ENCODE results near the gene TTC24. TPM values are rescaled to one million over a fixed set of nuclear protein-coding genes. Genes with fewer than 3 reads are reported as not detected.

TTC24 gene
- total RNA-seq, 4 donors from 2014 or later, result 0.27 to 0.67 TPM; not detected in 2

DNA sequence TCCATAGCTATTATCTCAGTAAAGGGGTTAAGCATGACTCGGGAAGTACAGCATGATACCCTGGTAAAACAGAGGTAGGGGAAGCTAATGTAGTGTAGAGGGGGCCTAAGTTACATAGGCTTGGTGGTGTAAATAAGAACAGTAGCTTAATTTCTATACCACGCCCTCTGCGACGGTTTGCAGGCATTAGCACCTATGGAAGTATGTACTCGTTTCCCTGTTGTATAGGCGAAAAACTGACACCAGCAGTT, 11.6 kb downstream of the TTC24 start:
- Histone ChIP-seq H3K4me1 (peaks cover 11 to 12% of the 10 kb centered on the region in 2 donors), H3K4me3 (replicated peaks in 1 of 3) (peak overlapping the region in 2 of 3 donors; percentile 37 to 68), H3K27ac (peak overlapping the region; percentile 64 to 83 (median 72)), H3K36me3 (peaks cover 3 to 21% of the 10 kb centered on the region in 2 donors), H3K27me3 (no peaks in the 10 kb centered on the region), H3K9me3 (no peaks in the 10 kb centered on the region)
- no peak for TF ChIP-seq POLR2A (IDR thresholded peaks at IDR 0.05)
- TF ChIP-seq, protein P1, sequence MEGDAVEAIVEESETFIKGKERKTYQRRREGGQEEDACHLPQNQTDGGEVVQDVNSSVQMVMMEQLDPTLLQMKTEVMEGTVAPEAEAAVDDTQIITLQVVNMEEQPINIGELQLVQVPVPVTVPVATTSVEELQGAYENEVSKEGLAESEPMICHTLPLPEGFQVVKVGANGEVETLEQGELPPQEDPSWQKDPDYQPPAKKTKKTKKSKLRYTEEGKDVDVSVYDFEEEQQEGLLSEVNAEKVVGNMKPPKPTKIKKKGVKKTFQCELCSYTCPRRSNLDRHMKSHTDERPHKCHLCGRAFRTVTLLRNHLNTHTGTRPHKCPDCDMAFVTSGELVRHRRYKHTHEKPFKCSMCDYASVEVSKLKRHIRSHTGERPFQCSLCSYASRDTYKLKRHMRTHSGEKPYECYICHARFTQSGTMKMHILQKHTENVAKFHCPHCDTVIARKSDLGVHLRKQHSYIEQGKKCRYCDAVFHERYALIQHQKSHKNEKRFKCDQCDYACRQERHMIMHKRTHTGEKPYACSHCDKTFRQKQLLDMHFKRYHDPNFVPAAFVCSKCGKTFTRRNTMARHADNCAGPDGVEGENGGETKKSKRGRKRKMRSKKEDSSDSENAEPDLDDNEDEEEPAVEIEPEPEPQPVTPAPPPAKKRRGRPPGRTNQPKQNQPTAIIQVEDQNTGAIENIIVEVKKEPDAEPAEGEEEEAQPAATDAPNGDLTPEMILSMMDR (IDR thresholded peaks at IDR 0.05), result no peak
- intact Hi-C loops (cut with DNase I), result loop anchor here (5.0 kb wide), 1 partner anchor 84 kb away; no protein-coding TSS in a partner anchor
- 23 to 28% methylated on average over 6 of the region's 6 CpGs for WGBS, 2 donors
- no peak for DNase-seq

DNA sequence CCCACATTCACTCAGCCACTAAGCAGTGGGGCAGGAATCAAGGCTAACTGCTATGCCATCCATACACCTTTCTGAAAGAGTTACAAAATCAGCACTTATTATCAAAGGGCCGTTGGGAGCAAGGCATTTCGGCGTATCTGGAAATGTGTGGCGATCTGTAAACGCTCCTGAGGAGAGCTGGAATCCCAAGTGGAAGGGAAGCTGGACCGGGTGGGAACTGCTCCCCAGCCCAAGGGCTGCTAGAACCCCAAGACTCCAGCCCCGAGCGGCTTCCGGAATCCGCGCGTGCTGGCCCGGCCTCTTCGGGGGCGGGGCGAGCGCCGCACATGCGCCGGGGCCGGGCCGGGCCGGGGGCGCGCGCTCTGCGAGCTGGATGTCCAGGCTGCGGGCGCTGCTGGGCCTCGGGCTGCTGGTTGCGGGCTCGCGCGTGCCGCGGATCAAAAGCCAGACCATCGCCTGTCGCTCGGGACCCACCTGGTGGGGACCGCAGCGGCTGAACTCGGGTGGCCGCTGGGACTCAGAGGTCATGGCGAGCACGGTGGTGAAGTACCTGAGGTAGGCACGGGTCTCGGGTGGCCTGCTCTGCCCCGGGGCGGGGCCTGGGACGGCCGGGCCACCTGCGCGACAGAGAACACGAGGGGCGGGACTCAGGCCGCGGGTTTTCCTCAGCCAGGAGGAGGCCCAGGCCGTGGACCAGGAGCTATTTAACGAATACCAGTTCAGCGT, 12.1 kb downstream of the TTC24 start, which contains the start of gene NAXE:
TSS of gene NAXE (plus strand) at position 345 of the 726 bp plus-strand sequence. CDS start at position 374, 29 bp downstream.
- no peaks in the 10 kb centered on the region for H3K9me3 ChIP-seq
- intact Hi-C loops (cut with DNase I), result loop anchor here (5.0 kb wide), 1 partner anchor 84 kb away; no protein-coding TSS in a partner anchor
- peak within 1 kb of the TSS; percentile 64 to 83 (median 72) for H3K27ac ChIP-seq
- H3K36me3 ChIP-seq, result peaks cover 3 to 23% of the 10 kb centered on the region in 2 donors
- WGBS, 2 donors, result 2 to 3% methylated on average over 6 to 26 of the region's 60 CpGs
- peak; percentile 78 to 83 for DNase-seq
- H3K4me3 ChIP-seq (replicated peaks in 1 of 3), result peak within 1 kb of the TSS; percentile 30 to 68 (median 44)
- peak in 1 of 2 donors; percentile 84 for TF ChIP-seq POLR2A (IDR thresholded peaks at IDR 0.05)
- TF ChIP-seq, protein P1 (IDR thresholded peaks at IDR 0.05), result no peak
- H3K27me3 ChIP-seq, result no peaks in the 10 kb centered on the region
- peaks cover 11 to 12% of the 10 kb centered on the region in 2 donors for H3K4me1 ChIP-seq

DNA sequence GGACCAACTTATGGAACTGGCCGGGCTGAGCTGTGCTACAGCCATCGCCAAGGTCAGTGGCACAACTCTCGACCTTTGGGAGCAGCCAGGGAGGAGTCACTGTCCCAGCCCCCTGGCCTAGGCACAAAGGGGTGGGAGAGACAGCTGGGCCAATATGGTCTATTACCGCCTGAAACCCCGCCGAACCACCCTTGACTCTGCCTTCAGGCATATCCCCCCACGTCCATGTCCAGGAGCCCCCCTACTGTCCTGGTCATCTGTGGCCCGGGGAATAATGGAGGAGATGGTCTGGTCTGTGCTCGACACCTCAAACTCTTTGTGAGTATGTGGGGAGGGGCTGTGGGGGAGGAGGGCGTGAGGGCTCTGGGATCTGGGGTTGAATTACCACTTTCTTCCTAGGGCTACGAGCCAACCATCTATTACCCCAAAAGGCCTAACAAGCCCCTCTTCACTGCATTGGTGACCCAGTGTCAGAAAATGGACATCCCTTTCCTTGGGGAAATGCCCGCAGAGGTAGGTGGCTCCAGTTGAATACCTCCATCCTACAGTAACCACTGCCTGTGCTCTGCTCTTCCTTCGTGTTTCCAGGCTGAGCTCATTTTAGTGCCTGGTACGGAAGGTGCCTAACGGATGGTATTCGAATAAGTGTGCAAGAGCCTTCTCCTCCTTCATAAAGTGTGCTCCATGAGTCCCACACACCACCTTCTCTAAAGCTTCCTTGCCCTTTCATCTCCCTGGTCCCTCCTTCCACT, 12.8 kb downstream of the TTC24 start:
- intact Hi-C loops (cut with DNase I), result loop anchor here (5.0 kb wide), 1 partner anchor 85 kb away; no protein-coding TSS in a partner anchor
- TF ChIP-seq, protein P1 (IDR thresholded peaks at IDR 0.05), result no peak
- TF ChIP-seq POLR2A (IDR thresholded peaks at IDR 0.05), result no peak
- H3K9me3 ChIP-seq, result no peaks in the 10 kb centered on the region

DNA sequence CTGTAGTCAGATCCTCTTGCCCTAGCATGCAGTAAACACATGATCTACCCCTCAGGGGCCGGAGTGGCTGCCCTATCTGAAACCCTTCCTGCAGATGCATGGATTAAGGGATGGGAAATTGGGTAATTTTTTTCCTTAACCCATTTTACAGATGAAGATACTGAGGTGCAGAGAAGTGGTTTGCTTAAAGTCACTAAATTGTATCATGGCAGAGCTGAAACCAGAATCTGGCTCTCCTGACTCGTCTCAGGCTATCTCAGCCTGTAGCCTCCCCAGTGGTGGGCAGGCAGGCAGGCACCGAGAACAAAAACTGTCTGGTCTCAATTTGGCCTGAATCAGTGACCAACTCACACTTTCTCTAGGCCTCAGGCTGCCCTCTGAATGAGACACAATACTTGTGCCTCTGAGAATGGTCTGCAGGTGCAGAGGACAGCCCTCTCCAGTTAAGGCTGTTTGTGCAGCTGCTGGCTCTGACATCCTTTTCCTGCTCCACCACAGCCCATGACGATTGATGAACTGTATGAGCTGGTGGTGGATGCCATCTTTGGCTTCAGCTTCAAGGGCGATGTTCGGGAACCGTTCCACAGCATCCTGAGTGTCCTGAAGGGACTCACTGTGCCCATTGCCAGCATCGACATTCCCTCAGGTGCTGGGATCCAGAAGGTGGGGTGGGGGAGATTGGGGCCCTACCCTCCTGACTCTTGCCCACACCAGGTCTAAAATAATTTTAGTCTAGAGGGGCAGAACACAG, 13.6 kb downstream of the TTC24 start:
- H3K36me3 ChIP-seq, result peaks cover 8 to 23% of the 10 kb centered on the region in 2 donors
- H3K4me3 ChIP-seq (replicated peaks in 1 of 3), result no peak overlapping the region
- 79 to 88% methylated on average over 8 of the region's 8 CpGs for WGBS, 2 donors
- no peak for TF ChIP-seq POLR2A (IDR thresholded peaks at IDR 0.05)
- TF ChIP-seq, protein P1 (IDR thresholded peaks at IDR 0.05), result no peak
- no peak for DNase-seq
- no peaks in the 10 kb centered on the region for H3K27me3 ChIP-seq
- H3K27ac ChIP-seq, result no peak overlapping the region
- peaks cover 11 to 12% of the 10 kb centered on the region in 2 donors for H3K4me1 ChIP-seq
- no peaks in the 10 kb centered on the region for H3K9me3 ChIP-seq
- intact Hi-C loops (cut with DNase I), result loop anchor here (5.0 kb wide), 1 partner anchor 86 kb away; no protein-coding TSS in a partner anchor

More for the DNA sequence above, 12.8 kb downstream of the TTC24 start:
- H3K27ac ChIP-seq, result peak overlapping the region in 2 of 3 donors; percentile 72 to 83
- peaks cover 6 to 23% of the 10 kb centered on the region in 2 donors for H3K36me3 ChIP-seq
- peaks cover 11 to 12% of the 10 kb centered on the region in 2 donors for H3K4me1 ChIP-seq
- DNase-seq, result no peak
- WGBS, 2 donors, result 48 to 49% methylated on average over 16 of the region's 16 CpGs
- H3K27me3 ChIP-seq, result no peaks in the 10 kb centered on the region
- peak overlapping the region; percentile 30 to 68 (median 44) for H3K4me3 ChIP-seq (replicated peaks in 1 of 3)

Data from thyroid gland (tissue), 4 donors.